GM12878 (cell line): ENCODE results near the gene PBLD. TPM values are rescaled to one million over a fixed set of nuclear protein-coding genes. Genes with fewer than 3 reads are reported as not detected.

Source experiments
- ATAC-seq: fragments of 200-7000 bp; cut with Tn5 transposase; 3 replicates; pipeline ENCODE4 v1.9.1; 2020; ENCODE audit warnings: mild to moderate bottlenecking, moderate library complexity
- BruUV-seq: library from RNA; stranded (reverse); fragments of 400-500 nt; replicated peaks from 2 replicates; lab custom pipeline; 2021; lab: Mats Ljungman, UMichigan
- CTCF ChIA-PET: fragments of 300-600 bp; sonication (Branson Sonifier 250); formaldehyde crosslinking; extraction: SDS; loops from one replicate; lab custom pipeline; 2021; ENCODE audit warnings: inconsistent platforms; lab: Yijun Ruan, JAX
- POLR2A ChIA-PET: fragments of 350-600 bp; formaldehyde crosslinking; extraction: SDS; loops from one replicate; lab custom pipeline; 2021; ENCODE audit warnings: inconsistent platforms; lab: Charles Lee
- RAD21 ChIA-PET: fragments of 300-600 bp; sonication (Branson Sonifier 250); formaldehyde crosslinking; loops from one replicate; lab custom pipeline; 2023; ENCODE audit warnings: antibody characterized with exemption; ENCODE audit not compliant: unreplicated experiment; lab: Charles Lee
- SMC1A ChIA-PET: fragments of 300-600 bp; sonication (Branson Sonifier 250); formaldehyde crosslinking; loops from one replicate; lab custom pipeline; 2023; ENCODE audit not compliant: unreplicated experiment, uncharacterized antibody; lab: Charles Lee
- DNase-seq: peaks from one replicate; pipeline ENCODE4 v3.0.0-alpha.2; 2011; ENCODE audit warnings: low read depth, low spot score
- FAIRE-seq: peaks from 3 replicates; lab custom pipeline; 2011; peaks lifted over from hg19 to GRCh38; lab: Jason Lieb, UNC
- H2AFZ ChIP-seq: 2 replicates; pipeline ENCODE4 v1.6.0; 2011; ENCODE audit warnings: low read depth, low read length, control low read depth; ENCODE audit not compliant: control insufficient read depth
- H3K27ac ChIP-seq: 2 replicates; pipeline ENCODE4 v1.5.1; 2011; ENCODE audit warnings: control low read depth; ENCODE audit not compliant: control insufficient read depth, insufficient read depth
- H3K27me3 ChIP-seq, 2 experiments: replicated peaks in 1 of 2; 2 replicates each; pipeline versions ENCODE4 v1.6.0 to v1.6.1; 2011; ENCODE audit warnings: low read length in 1 of 2; ENCODE audit not compliant: control insufficient read depth in 2 of 2, insufficient read depth in 2 of 2
- H3K36me3 ChIP-seq, 2 experiments: 2 replicates each; pipeline ENCODE4 v1.5.1; 2011; ENCODE audit warnings: low read length in 1 of 2; ENCODE audit not compliant: control insufficient read depth in 2 of 2, insufficient read depth in 2 of 2
- H3K4me1 ChIP-seq: 2 replicates; pipeline ENCODE4 v1.6.1; 2011; ENCODE audit warnings: mild to moderate bottlenecking, low read length, moderate library complexity, mixed read lengths; ENCODE audit not compliant: control insufficient read depth, insufficient read depth
- H3K4me2 ChIP-seq: 2 replicates; pipeline ENCODE4 v1.6.0; 2011; ENCODE audit warnings: control low read depth; ENCODE audit not compliant: control insufficient read depth, insufficient read depth
- H3K4me3 ChIP-seq: fragments of 200-600 bp; sonication (generic); 2 replicates; pipeline ENCODE4 v1.5.1; 2016
- H3K79me2 ChIP-seq: 2 replicates; pipeline ENCODE4 v1.6.0; 2011; ENCODE audit warnings: low read length; ENCODE audit not compliant: control insufficient read depth, insufficient read depth
- H3K9ac ChIP-seq: 2 replicates; pipeline ENCODE4 v1.8.0; 2011; ENCODE audit warnings: low read length, control low read depth, mixed read lengths; ENCODE audit not compliant: control insufficient read depth, insufficient read depth
- H3K9me3 ChIP-seq: replicated peaks from 3 replicates; pipeline ENCODE4 v1.5.1; 2011; ENCODE audit warnings: mild to moderate bottlenecking, low read length; ENCODE audit not compliant: control insufficient read depth, insufficient read depth
- H4K20me1 ChIP-seq: 2 replicates; pipeline ENCODE4 v1.6.0; 2011; ENCODE audit not compliant: control insufficient read depth, insufficient read depth
- CTCF ChIP-seq, 3 experiments: IDR thresholded peaks in 2 of 3; conservative IDR thresholded peaks in 1 of 3; 2 replicates each; pipeline ENCODE4 v1.5.1; 2011; ENCODE audit warnings: low read depth in 3 of 3, low read length in 3 of 3, mild to moderate bottlenecking in 3 of 3, control low read depth in 2 of 3, moderate library complexity in 2 of 3, inconsistent platforms in 1 of 3, mixed read lengths in 1 of 3; ENCODE audit not compliant: control insufficient read depth in 2 of 3, insufficient read depth in 1 of 3; ENCODE audit errors: extremely low read depth in 1 of 3
- HCFC1 ChIP-seq: fragments of 150-350 bp; IDR thresholded peaks from 2 replicates; pipeline ENCODE4 v1.6.1; 2014; ENCODE audit warnings: low read length
- IKZF1 ChIP-seq: fragments of 450-650 bp; conservative IDR thresholded peaks from 2 replicates; pipeline ENCODE4 v1.6.1; 2017; ENCODE audit warnings: antibody characterized with exemption, mild to moderate bottlenecking
- MEF2B ChIP-seq: fragments of 450-650 bp; IDR thresholded peaks from 2 replicates; pipeline ENCODE4 v1.6.1; 2018; ENCODE audit warnings: mild to moderate bottlenecking, moderate library complexity; ENCODE audit not compliant: partially characterized antibody, poor library complexity, severe bottlenecking
- MTA3 ChIP-seq: IDR thresholded peaks from 2 replicates; pipeline ENCODE4 v1.6.1; 2012; ENCODE audit warnings: low read length, inconsistent platforms, borderline replicate concordance
- NBN ChIP-seq: fragments of 450-650 bp; IDR thresholded peaks from 2 replicates; pipeline ENCODE4 v1.6.1; 2016
- PKNOX1 ChIP-seq: fragments of 450-650 bp; IDR thresholded peaks from 2 replicates; pipeline ENCODE4 v1.6.1; 2016; ENCODE audit warnings: mild to moderate bottlenecking
- POU2F2 ChIP-seq: IDR thresholded peaks from 3 replicates; pipeline ENCODE4 v1.6.1; 2011; ENCODE audit warnings: low read depth, mild to moderate bottlenecking, low read length, borderline replicate concordance
- RB1 ChIP-seq: fragments of 450-650 bp; formaldehyde crosslinking; IDR thresholded peaks from 2 replicates; pipeline ENCODE4 v1.6.1; 2017; ENCODE audit warnings: mild to moderate bottlenecking, borderline replicate concordance
- SMAD5 ChIP-seq: IDR thresholded peaks from 2 replicates; pipeline ENCODE4 v1.6.1; 2016; ENCODE audit warnings: antibody characterized with exemption, low read depth
- ZBED1 ChIP-seq: IDR thresholded peaks from 2 replicates; pipeline ENCODE4 v1.6.1; 2016; ENCODE audit warnings: borderline replicate concordance
- ZZZ3 ChIP-seq: IDR thresholded peaks from 2 replicates; pipeline ENCODE4 v1.6.1; 2011; ENCODE audit warnings: low read depth; ENCODE audit not compliant: control insufficient read depth, insufficient read length
- WGBS: methylation state at CpG from one replicate; pipeline ENCODE4 v1.1.6; 2016; ENCODE audit warnings: low lambda C conversion rate; ENCODE audit not compliant: insufficient replicate concordance, insufficient coverage; ENCODE audit errors: missing lambda C conversion rate; 5-methylcytosine and 5-hydroxymethylcytosine counted together
- in situ Hi-C: fragments of 300-500 bp; cut with MboI; formaldehyde crosslinking; loops from 9 replicates; pipeline ENCODE4 v1.14.3; 2018; ENCODE audit warnings: mixed read lengths
- intact Hi-C: fragments of 100-400 bp; cut with micrococcal nuclease; formaldehyde crosslinking; loops from one replicate; pipeline ENCODE4 v1.14.2; 2022; ENCODE audit not compliant: unreplicated experiment
- polyA plus RNA-seq, 11 experiments: library from polyadenylated mRNA; depleted of rRNA in 4 of 11; unstranded in 6 of 11; stranded (reverse) in 5 of 11; fragments of >200 nt; fragmentation: Nextera tagmentation in 4 of 11; fragmentation: Illumina TruSeq in 1 of 11; extraction: Ambion mirVana in 4 of 11; extraction: Trizol in 1 of 11; gene quantifications; 1 replicate in 1 of 11; 2 replicates in 10 of 11; pipeline versions ENCODE4 v1.2.1 to v1.2.3, GENCODE V29; 2011 to 2016; ENCODE audit warnings: inconsistent platforms in 2 of 11, missing spikeins in 2 of 11, low read depth in 1 of 11
- total RNA-seq, 4 experiments: library from RNA; depleted of rRNA in 3 of 4; stranded (reverse); fragments of >200 nt in 3 of 4; fragmentation: Illumina TruSeq in 1 of 4; extraction: Trizol in 1 of 4; gene quantifications; 2 replicates each; pipeline versions ENCODE4 v1.2.1 to v1.2.3, GENCODE V29; 2013 to 2021

Gene PBLD
- total and polyA plus RNA-seq, 10 of the 15 experiments (the other 5 are each of a cell fraction or from before 2014, with no cell fraction given): 0.68 to 2.8 (median 1.7) TPM

GRCh38 chr10:68302503-68302823 is 30.3 kb downstream of the PBLD start:
- Histone ChIP-seq H3K36me3 (no peaks in the 10 kb centered on the region), H3K27ac (no peak overlapping the region), H3K79me2 (no peaks in the 10 kb centered on the region), H3K9me3 (no peaks in the 10 kb centered on the region), H3K27me3 (no peaks in the 10 kb centered on the region), H3K4me3 (no peak overlapping the region), H3K4me2 (no peak overlapping the region), H3K4me1 (peaks cover 16% of the 10 kb centered on the region), H2AFZ (peak overlapping the region; percentile 13; the same call in 1 of the 2 replicates), H3K9ac (no peak overlapping the region), H4K20me1 (no peaks in the 10 kb centered on the region)
- TF ChIP-seq POU2F2: no peak
- TF ChIP-seq HCFC1: no peak
- no peak for TF ChIP-seq ZZZ3
- 0 out of 2 replicates have a peak, but pooled peaks have one; percentile 0 for TF ChIP-seq NBN
- ChIA-PET RAD21 (interaction anchor here (0.6 to 7.0 kb wide), 16 partner anchors 25 to 514 kb away, joined by 3 to 160 read pairs (median 4); no protein-coding TSS in a partner anchor), POLR2A (interaction anchor here (0.6 to 1.4 kb wide), 3 partner anchors 12 to 93 kb away, joined by 3 to 6 read pairs (median 3); no protein-coding TSS in a partner anchor), SMC1A (interaction anchor here (0.7 to 6.1 kb wide), 25 partner anchors 8 to 1146 kb away, joined by 3 to 159 read pairs (median 5); partner anchors contain the start of gene CTNNA3), CTCF (interaction anchor here (0.6 to 6.5 kb wide), 41 partner anchors 8 to 524 kb away, joined by 3 to 267 read pairs (median 5); partner anchors contain the start of genes HNRNPH3 and PBLD)
- no peak for DNase-seq
- FAIRE-seq: no peak
- intact Hi-C loops: loop anchor here (1.0 to 5.0 kb wide), 5 partner anchors 90 to 514 kb away; no protein-coding TSS in a partner anchor
- peak; percentile 23 for ATAC-seq
- BruUV-seq: no TSS peak
- in situ Hi-C loops: loop anchor here (5.0 kb wide), 1 partner anchor 450 kb away; no protein-coding TSS in a partner anchor
- 0% methylated on average over 2 of the region's 2 CpGs for WGBS

GRCh38 chr10:68301790-68302502 is 30.8 kb downstream of the PBLD start:
- CTCF ChIA-PET: interaction anchor here (0.6 to 6.5 kb wide), 62 partner anchors 9 to 900 kb away, joined by 3 to 267 read pairs (median 4); partner anchors contain the start of genes HNRNPH3 and PBLD
- no peak overlapping the region for H3K4me2 ChIP-seq
- in situ Hi-C loops: loop anchor here (5.0 kb wide), 1 partner anchor 450 kb away; no protein-coding TSS in a partner anchor
- no peak for TF ChIP-seq IKZF1
- no peak for TF ChIP-seq RB1
- peak; percentile 49; the same call in 1 of the 2 replicates for TF ChIP-seq PKNOX1
- TF ChIP-seq CTCF (IDR thresholded peaks at IDR 0.05 in 2 of 3, conservative IDR thresholded peaks at IDR 0.05 in 1 of 3; ENCODE audit: control insufficient read depth in 2 of 3, extremely low read depth in 1 of 3, insufficient read depth in 1 of 3, low read depth in 3 of 3, low read length in 3 of 3): peak; percentile 52 to 64 (median 56); a peak in 5 of 6 replicates
- TF ChIP-seq ZBED1: no peak
- TF ChIP-seq MEF2B: no peak
- no peak for TF ChIP-seq SMAD5
- TF ChIP-seq MTA3: no peak

More at GRCh38 chr10:68301790-68302502, 30.8 kb downstream of the PBLD start:
- ChIA-PET SMC1A (interaction anchor here (0.8 to 6.1 kb wide), 36 partner anchors 9 to 605 kb away, joined by 3 to 159 read pairs (median 4); partner anchors contain the start of genes ATOH7, CTNNA3, HNRNPH3 and MYPN), POLR2A (interaction anchor here (0.6 to 1.4 kb wide), 4 partner anchors 12 to 93 kb away, joined by 3 to 6 read pairs (median 3); no protein-coding TSS in a partner anchor), RAD21 (interaction anchor here (0.8 to 7.0 kb wide), 20 partner anchors 12 to 514 kb away, joined by 3 to 160 read pairs (median 4); partner anchors contain the start of genes HNRNPH3 and PBLD)
- peak; percentile 41 for DNase-seq
- no TSS peak for BruUV-seq
- Histone ChIP-seq H4K20me1 (no peaks in the 10 kb centered on the region), H3K36me3 (no peaks in the 10 kb centered on the region), H3K9me3 (no peaks in the 10 kb centered on the region), H3K4me1 (peaks cover 16% of the 10 kb centered on the region), H3K79me2 (no peaks in the 10 kb centered on the region), H3K27me3 (no peaks in the 10 kb centered on the region), H3K9ac (no peak overlapping the region), H2AFZ (peak overlapping the region; percentile 13; the same call in 1 of the 2 replicates), H3K4me3 (no peak overlapping the region), H3K27ac (no peak overlapping the region)
- FAIRE-seq: peak; percentile 23
- ATAC-seq: peak; percentile 84
- intact Hi-C loops: loop anchor here (1.0 to 5.0 kb wide), 5 partner anchors 90 to 514 kb away; no protein-coding TSS in a partner anchor
- WGBS: 38% methylated on average over 6 of the region's 6 CpGs
